Kidney (tissue), 14 donors: Measurements from ENCODE around the gene SLC9A5. TPM values are rescaled to one million over a fixed set of nuclear protein-coding genes. Genes with fewer than 3 reads are reported as not detected.

Experiments used
- DNase-seq, 5 donors: peaks; one replicate each; pipeline ENCODE4 v3.0.0-alpha.2; 2013 to 2020
- FAIRE-seq: peaks from 2 replicates; lab custom pipeline; 2012; peaks lifted over from hg19 to GRCh38; lab: Jason Lieb, UNC
- H3K27ac ChIP-seq, 2 donors: one replicate each; pipeline ENCODE4 v1.7.0; 2013; ENCODE audit warnings: low read depth in 2 of 2, low read length in 2 of 2, inconsistent platforms in 1 of 2
- H3K27me3 ChIP-seq: one replicate; pipeline ENCODE4 v1.7.1; 2013; ENCODE audit warnings: low read length, inconsistent platforms; ENCODE audit not compliant: control insufficient read depth, insufficient read depth
- H3K36me3 ChIP-seq, 3 donors: one replicate each; pipeline versions ENCODE4 v1.7.0 to v1.7.1; 2013; ENCODE audit warnings: low read length in 3 of 3, control low read depth in 1 of 3, inconsistent platforms in 1 of 3; ENCODE audit not compliant: insufficient read depth in 3 of 3, control insufficient read depth in 2 of 3
- H3K4me1 ChIP-seq, 3 donors: one replicate each; pipeline versions ENCODE4 v1.7.0 to v1.7.1; 2013; ENCODE audit warnings: low read length in 3 of 3, inconsistent platforms in 1 of 3, low read depth in 1 of 3; ENCODE audit not compliant: control insufficient read depth in 2 of 3, insufficient read depth in 2 of 3
- H3K4me3 ChIP-seq, 3 donors: one replicate each; pipeline versions ENCODE4 v1.7.0 to v1.8.1; 2013; ENCODE audit warnings: low read length in 3 of 3, control low read depth in 1 of 3, inconsistent platforms in 1 of 3
- H3K9ac ChIP-seq, 3 donors: one replicate each; pipeline versions ENCODE4 v1.7.0 to v1.7.1; 2013; ENCODE audit warnings: low read length in 3 of 3, control low read depth in 1 of 3, inconsistent platforms in 1 of 3
- H3K9me3 ChIP-seq, 3 donors: one replicate each; pipeline versions ENCODE4 v1.7.0 to v1.7.1; 2013; ENCODE audit warnings: low read length in 3 of 3, control low read depth in 1 of 3, inconsistent platforms in 1 of 3; ENCODE audit not compliant: control insufficient read depth in 2 of 3, insufficient read depth in 1 of 3
- CTCF ChIP-seq: IDR thresholded peaks from 3 replicates; pipeline ENCODE4 v1.5.1; 2012; ENCODE audit warnings: mild to moderate bottlenecking, moderate library complexity, borderline replicate concordance; ENCODE audit not compliant: insufficient read depth; ENCODE audit errors: extremely low read depth
- intact Hi-C: fragments of 100-400 bp; cut with DNase I; formaldehyde crosslinking; loops from one replicate; pipeline ENCODE4 v1.11.1; 2022
- polyA plus RNA-seq: library from polyadenylated mRNA; stranded (reverse); fragments of 350-450 nt; fragmentation: Illumina TruSeq; extraction: RNeasy Lipid Tissue Mini Kit (QIAGEN cat#74804); gene quantifications from one replicate; pipeline ENCODE4 v1.2.3, GENCODE V29; 2014; ENCODE audit warnings: low read depth, low replicate concordance; ENCODE audit not compliant: insufficient read depth
- total RNA-seq: library from RNA; stranded (reverse); fragmentation: NEBNext Ultra II Directional; extraction: Animal tissue kit (Norgen Biotek cat#: 25700); gene quantifications from one replicate; pipeline ENCODE4 v1.2.1, GENCODE V29; 2021
- donor health status: control.
- donor health status: control.
- donor health status: control.
- donor health status: control.
- donor health status: control.
- donor health status: DM: yes; HTN: yes; CAD: no.
- donor health status: Normal renal cell carcinoma (clear cell type).

SLC9A5 gene
- total and polyA plus RNA-seq, 2 donors from 2014 or later: 0.92 to 1.1 TPM

DNA sequence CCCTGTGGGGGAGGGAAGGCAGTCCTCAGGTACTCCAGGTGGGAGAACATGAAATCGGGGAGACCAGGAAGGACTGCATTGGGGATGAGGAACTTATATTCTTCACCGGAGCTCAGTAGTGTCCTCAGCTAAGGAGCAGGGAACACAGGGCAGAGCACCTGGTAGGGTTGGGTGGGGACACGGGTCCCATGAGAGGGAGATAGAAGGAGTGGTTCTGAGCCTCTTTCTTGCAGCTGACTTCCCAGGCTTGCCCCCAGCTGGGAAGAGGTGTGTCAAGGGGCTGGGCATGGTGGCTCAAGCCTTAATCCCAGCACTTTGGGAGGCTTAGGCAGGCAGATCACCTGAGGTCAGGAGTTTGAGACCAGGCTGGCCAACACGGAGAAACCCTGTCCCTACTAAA, 3.6 kb upstream of the SLC9A5 start:
- Histone ChIP-seq H3K27me3 (peaks cover 9% of the 10 kb centered on the region), H3K4me1 (peaks cover 0 to 35% (median 9%) of the 10 kb centered on the region in 3 donors), H3K27ac (peak overlapping the region; percentile 34 to 83), H3K36me3 (no peaks in the 10 kb centered on the region), H3K4me3 (no peak overlapping the region), H3K9me3 (no peaks in the 10 kb centered on the region), H3K9ac (peak overlapping the region in 1 of 3 donors; percentile 82)
- peak in 1 of 5 donors; percentile 45 for DNase-seq
- intact Hi-C loops: no loop called here
- no peak for FAIRE-seq
- TF ChIP-seq CTCF: no peak

DNA sequence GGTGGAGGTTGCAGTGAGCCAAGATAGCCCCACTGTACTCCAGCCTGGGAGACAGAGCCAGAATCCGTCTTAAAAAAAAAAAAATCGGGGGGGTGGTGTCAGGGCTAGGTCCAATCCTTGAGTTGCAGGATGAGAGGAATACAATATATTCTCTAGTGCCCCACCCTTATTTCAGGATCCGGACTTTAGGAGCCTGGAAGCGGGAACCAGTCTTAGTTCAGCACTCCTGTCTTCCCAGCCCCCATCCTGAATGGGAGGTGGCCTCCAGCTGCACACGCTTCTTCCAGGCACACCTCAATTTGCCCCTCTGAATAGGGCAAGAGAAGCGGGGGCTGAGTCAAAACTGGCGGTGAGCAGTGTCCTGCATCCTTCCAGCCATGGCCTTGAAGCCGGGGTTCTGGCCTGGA, 3.1 kb upstream of the SLC9A5 start:
- peak overlapping the region in 2 of 3 donors; percentile 51 to 82 for H3K9ac ChIP-seq
- peaks cover 13% of the 10 kb centered on the region for H3K27me3 ChIP-seq
- H3K9me3 ChIP-seq: no peaks in the 10 kb centered on the region
- peak overlapping the region; percentile 58 to 82 (median 64) for H3K4me3 ChIP-seq
- no peak for TF ChIP-seq CTCF
- intact Hi-C loops: no loop called here
- H3K27ac ChIP-seq: peak overlapping the region; percentile 71 to 89
- DNase-seq (no peak), FAIRE-seq (no peak)
- no peaks in the 10 kb centered on the region for H3K36me3 ChIP-seq
- H3K4me1 ChIP-seq: peaks cover 0 to 32% (median 9%) of the 10 kb centered on the region in 3 donors

GRCh38 chr16:67246081-67246755, 2.6 kb upstream of the SLC9A5 start:
- H3K9ac ChIP-seq: peak overlapping the region; percentile 21 to 82 (median 51)
- peaks cover 13% of the 10 kb centered on the region for H3K27me3 ChIP-seq
- H3K27ac ChIP-seq: peak overlapping the region; percentile 71 to 89
- intact Hi-C loops: no loop called here
- DNase-seq (peak; percentile 90 to 97 (median 93)), FAIRE-seq (no peak)
- TF ChIP-seq CTCF: no peak
- no peaks in the 10 kb centered on the region for H3K36me3 ChIP-seq
- peak overlapping the region; percentile 58 to 82 (median 64) for H3K4me3 ChIP-seq
- H3K4me1 ChIP-seq: peaks cover 0 to 29% (median 9%) of the 10 kb centered on the region in 3 donors
- H3K9me3 ChIP-seq: no peaks in the 10 kb centered on the region
